WI38 (cell line): ENCODE results near the gene RHD.
"Not testable (repeated sequence)": the region's sequence is repeated elsewhere in the genome, so short reads cannot be mapped to it uniquely, and the experiment has no call there.

ENCODE experiments used
- H3K4me3 ChIP-seq: 2 replicates; pipeline ENCODE4 v1.5.1; 2011; ENCODE audit warnings: low read depth, mild to moderate bottlenecking, control low read depth, low read length
- TF ChIP-seq, protein P1 (sequence below): IDR thresholded peaks from 2 replicates; pipeline ENCODE4 v1.5.1; 2012; ENCODE audit warnings: low read depth, mild to moderate bottlenecking, control low read depth, low read length

RHD gene

DNA sequence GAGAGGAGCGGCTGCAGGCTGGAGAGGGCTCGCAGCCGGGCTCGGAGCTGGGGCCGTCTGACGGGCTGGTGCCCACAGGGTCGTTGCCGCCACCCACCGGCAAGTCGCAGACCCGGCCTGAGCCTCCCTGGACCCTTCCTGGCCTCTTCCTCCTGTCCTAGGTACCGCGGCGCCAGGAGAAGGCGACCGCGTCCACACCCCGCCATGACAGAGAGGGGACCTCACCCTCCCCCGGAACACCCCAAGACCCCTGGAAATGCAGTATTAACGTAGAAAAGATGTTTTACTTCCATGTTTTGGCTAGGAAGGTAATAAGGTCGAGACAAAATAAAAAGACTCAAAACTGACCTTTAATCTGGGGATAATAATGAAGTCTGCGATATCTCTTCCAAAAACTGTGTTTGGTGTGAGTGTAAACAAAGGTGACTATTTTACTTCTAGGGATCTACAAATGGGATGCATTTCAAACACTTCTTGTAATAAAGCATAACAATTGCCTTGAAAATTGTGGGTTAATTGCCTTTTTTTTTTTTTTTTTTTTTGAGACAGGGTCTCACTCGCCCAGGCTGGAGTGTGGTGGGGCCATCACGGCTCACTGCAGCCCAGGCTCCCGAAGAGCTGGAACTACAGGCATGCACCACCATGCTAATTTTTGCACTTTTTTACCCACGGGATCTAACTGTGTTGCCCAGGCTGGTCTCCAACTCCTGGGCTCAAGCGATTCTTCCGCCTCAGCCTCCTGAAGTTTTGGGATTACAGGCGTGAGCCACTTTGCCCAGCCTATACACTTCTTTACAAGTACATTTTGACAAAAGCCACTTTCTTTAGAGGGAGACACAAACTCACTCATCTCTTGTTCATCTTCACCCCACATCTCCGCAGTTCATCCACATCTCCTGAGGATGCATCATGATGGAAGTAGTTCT lies 24.2 kb upstream of the RHD start:
- TF ChIP-seq, protein P1, sequence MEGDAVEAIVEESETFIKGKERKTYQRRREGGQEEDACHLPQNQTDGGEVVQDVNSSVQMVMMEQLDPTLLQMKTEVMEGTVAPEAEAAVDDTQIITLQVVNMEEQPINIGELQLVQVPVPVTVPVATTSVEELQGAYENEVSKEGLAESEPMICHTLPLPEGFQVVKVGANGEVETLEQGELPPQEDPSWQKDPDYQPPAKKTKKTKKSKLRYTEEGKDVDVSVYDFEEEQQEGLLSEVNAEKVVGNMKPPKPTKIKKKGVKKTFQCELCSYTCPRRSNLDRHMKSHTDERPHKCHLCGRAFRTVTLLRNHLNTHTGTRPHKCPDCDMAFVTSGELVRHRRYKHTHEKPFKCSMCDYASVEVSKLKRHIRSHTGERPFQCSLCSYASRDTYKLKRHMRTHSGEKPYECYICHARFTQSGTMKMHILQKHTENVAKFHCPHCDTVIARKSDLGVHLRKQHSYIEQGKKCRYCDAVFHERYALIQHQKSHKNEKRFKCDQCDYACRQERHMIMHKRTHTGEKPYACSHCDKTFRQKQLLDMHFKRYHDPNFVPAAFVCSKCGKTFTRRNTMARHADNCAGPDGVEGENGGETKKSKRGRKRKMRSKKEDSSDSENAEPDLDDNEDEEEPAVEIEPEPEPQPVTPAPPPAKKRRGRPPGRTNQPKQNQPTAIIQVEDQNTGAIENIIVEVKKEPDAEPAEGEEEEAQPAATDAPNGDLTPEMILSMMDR = no peak
- peak overlapping the region; percentile 98 for H3K4me3 ChIP-seq

DNA sequence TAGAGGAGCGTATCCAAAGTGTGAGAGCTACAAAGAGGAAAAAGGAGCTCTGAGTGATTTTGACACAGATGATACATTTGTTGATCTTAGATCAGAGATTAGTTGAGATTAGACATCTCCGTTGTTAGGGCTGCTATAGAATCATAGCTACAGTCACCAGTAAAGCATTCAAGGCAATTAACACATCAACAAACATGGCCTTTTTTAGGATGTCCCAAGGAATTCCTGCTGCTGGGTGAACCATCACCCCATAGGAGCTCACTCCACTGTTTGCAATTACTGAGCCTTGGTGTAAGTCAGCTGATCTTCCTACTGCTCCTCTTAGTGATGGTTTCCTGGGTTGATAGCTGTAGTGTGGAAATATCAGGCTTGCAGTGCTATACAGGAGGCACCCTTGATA lies 18.4 kb upstream of the RHD start:
- TF ChIP-seq, protein P1 = no peak

DNA sequence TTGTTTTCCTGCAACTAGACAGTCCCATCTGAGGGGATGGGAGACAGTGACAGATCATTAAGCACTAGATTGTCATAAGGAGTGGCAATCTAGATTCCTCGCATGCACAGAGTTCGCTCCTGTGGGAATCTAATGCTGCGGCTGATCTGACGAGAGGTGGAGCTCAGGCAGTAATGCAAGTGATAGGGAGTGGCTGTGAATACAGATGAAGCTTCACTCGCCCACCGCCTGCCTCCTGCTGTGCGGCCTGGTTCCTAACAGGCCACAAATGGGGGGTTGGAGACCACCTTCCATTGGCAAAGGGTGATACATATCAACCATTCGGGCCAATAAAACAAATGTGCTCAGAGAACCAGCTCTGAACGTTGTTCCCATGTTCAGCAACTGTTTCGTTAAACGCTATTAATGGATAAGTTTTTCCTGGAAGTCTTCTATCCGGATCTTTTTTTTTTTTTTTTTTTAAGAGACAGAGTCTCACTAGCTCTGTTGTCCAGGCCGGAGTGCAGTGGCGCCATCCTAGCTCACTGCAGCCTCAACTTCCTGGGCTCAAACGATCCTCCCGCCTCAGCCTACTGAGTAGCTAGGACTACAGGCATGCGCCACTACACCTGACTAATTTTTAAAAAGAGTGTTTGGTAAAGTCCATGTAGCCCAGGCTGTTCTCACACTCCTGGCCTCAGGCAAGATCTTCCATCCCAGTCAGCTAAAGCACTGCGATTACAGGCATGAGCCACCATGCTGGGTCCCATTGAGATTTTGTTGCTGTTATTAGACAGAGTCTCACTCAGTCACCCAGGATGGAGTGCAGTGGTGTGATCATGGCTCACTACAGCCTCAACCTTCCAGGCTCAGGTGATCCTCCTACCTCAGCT lies 16.4 kb upstream of the RHD start:
- H3K4me3 ChIP-seq = no peak overlapping the region
- TF ChIP-seq, protein P1 = no peak

More for the DNA sequence above, 18.4 kb upstream of the RHD start:
- no peak overlapping the region for H3K4me3 ChIP-seq

DNA sequence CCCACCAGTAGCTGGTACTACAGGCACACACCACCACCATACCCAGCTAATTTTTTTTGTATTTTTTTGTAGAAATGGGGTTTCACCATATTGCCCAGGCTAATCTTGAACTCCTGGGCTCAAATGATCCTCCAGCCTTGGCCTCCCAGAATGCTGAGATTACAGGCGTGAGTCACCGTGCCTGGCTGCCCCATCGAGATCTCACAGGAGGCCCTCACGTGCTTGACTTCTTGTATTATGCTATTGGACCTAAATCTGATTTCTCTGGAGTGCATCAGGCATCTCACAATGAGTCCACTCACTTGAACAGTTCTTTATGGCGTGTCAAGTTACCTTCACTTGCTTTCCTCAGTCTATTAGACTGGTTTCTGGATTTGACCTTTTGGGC lies 15.7 kb upstream of the RHD start:
- no peak overlapping the region for H3K4me3 ChIP-seq
- TF ChIP-seq, protein P1 = no peak

DNA sequence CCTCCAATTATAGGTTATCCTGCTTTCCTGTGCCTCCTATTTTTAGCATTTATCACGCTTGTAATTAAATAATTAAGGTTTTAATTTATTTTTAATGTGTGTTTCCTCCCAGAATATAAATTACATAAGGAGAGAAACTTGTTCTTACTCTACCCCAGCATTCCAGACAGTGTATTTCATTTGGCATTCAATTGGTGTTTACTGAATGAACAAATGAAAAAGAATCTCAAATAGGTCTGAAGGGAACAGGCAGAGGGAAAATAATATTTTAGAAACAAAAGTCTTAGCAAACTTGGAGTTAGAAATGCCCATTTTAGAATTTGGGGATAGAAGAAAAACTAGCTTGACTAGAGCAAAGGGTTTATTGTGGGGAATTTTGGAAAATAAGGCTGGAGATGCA lies 15.1 kb upstream of the RHD start:
- no peak overlapping the region for H3K4me3 ChIP-seq
- TF ChIP-seq, protein P1 = no peak

DNA sequence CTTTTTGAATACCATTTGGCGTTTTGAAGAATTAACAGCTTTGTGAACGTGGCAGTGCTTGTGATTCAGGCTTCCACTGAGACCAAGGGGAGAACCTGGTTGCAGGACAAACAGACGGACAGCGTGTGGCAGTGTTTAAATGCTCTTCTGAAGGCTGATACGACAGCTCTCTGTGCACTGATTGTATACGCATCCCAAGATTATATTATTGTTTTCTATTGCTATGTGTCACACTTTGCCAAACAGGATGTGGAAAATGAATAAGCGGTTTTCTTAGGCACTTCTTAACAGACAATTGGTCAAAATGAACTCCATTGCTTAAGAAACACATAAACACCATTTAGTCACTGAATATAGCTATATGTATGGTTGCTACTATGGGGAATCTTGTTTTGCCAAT lies 12.5 kb upstream of the RHD start:
- H3K4me3 ChIP-seq = not testable (repeated sequence)

DNA sequence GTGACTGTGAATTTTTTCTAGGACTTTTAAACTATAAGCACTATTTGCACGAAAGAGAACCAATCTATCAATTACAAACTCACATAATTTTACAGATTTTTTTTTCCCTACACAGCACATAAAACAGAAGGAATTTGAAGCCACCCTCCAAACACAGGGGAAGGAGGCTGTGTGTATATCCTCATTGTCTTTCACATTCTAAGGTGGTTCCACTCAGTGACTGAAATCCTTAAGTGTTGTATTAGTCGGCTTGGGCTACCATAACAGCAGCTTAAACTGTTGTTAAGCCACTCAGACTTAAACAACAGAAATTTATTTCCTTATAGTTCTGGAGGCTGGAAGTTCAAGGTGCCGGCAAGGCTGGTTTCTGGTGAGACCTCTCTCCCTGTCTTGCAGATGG lies 12.0 kb upstream of the RHD start:
- not testable (repeated sequence) for H3K4me3 ChIP-seq

DNA sequence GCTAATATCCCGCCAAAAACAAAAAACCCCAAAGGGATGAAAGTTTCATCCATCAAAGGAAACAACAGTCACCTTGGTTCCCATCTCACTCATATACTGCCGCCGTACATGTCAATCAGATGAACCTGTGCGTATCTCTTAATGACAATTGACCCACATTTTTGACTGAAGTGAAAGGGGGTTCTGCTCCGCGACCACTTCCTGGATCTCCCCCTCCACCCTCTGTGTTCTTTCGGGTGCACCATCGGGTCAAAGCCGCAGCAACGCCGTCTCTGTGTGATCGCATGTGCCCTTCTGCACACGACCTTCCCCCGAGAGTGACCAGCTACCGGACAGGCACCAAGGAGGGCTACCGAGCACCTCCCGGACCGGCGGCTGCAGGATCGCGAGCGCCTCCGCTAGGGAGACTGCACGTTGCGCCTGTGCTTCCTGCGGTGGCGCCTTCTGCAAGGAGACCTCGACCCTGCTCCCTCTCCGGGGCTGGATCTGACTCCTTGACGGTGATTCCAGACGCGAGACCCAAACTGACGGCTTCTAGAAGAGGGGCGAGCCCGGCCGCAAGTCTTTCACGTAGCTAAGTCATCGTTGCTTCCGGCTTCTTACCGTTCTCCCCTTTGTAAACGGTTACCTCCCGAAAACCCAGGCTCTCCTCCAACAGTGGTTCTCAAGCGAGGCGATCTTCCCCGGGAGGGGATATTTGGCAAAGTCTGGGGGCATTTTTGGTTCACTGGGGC lies 5.6 kb upstream of the RHD start:
- H3K4me3 ChIP-seq = peak overlapping the region; percentile 53

DNA sequence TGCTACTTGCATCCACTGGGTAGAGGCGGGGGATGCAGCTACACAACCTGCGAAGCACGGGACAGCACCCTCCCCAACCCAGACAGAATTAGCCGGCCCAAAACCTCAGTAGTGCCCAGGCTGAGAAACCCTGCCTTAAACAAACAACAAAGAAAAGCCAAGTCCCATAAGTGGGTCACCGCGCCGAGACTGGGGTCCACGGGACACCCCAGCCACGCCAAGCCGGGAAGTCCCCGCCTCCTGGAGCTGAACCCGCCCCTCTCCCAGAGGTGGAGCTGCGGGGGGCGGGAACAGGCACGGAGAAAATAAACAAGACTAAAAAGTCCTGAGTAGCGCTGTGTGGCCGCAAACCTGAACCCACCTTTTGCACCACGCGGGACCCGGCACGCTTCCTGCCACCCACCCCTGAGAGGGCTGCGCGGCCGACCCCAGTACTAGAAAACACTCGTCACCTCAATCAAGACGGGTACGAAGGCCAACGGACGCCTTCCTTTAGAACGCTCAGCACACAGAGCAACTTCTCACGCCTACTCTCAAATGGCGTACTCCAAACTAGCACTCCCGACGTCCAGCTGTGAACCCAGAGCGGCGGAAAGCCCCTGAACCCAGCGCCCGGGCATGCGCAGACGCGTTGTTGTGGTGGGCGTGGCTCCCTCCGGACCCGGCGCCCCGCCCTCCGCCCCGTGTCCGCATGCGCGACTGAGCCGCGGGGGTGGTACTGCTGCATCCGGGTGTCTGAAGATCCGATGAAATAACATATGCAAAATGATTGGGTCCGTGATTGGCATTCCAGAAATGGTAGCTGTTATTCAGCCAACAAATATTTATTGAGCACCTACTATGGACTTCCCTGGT lies 4.8 kb upstream of the RHD start:
- H3K4me3 ChIP-seq = peak overlapping the region; percentile 53

DNA sequence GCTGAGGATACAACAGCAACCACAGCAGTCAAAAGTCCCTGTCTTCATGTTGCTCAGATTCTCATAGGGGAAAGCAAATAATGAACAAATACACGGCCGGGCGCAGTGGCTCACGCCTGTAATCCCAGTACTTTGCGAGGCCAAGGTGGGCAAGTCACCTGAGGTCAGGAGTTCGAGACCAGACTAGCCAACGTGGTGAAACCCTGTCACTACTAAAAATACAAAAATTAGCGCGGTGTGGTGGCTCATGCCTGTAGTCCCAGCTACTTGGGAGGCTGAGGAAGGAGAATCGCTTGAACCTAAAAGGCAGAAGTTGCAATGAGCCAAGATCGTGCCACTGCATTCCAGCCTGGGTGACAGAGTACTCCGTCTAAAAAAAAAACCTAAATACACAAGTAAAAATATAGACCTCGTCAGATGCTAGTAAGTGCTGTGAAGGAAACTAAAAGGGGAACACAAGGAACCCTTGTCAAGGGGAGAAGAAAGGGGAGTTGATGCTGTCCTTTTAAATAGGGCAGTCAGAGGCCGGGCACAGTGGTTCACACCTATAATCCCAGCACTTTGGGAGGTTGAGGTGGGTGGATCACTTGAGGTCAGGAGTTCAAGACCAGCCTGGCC lies 4.1 kb upstream of the RHD start:
- H3K4me3 ChIP-seq = peak overlapping the region; percentile 18; the same call in 1 of the 2 replicates

DNA sequence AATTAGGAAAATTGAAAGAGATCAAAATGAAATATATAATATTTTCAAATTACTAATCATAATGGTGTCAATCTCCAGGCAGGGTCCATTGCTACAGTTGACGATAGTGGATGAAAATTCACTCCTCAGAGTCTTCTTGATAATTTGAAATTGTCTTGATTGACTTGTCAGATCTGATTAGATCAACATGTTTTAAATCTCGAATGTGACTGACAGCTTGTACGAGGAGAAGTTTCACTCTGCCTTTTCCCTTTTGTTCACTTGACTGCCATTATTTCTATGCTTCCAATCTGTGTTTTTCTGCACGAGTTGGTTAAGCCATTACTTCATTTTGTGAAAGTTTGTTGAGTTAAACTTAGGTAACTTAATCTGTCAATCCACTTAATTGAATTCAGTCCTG lies 3.3 kb downstream of the RHD start:
- not testable (repeated sequence) for H3K4me3 ChIP-seq

DNA sequence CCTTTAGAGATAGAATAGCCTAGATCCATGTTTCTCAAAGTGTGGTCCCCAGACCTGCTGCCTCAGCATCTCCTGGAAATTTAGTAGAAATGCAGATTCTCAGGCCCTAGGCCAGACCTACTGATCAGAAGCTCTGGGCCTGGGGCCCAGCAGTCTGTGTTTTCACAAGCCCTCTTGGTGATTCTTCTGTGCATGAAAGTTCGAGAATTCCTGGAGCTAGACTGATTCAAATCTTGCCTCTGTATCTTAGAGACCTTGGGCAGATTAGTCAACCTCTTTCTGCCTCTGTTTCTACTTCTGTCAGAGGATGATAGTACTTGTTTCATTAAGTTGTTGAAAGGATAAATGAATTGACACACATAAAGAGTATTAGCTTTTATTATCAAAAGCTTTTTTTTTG lies 5.0 kb downstream of the RHD start:
- H3K4me3 ChIP-seq = not testable (repeated sequence)
